Small intestine (tissue), 7 donors: ENCODE measurements around the gene PDE6B. TPM values are rescaled to one million over a fixed set of nuclear protein-coding genes. Genes with fewer than 3 reads are reported as not detected.

Experiments
- DNase-seq, 2 donors: peaks; one replicate each; pipeline versions ENCODE4 v3.0.0 to v3.0.0-alpha.2; 2013
- FAIRE-seq: peaks from 2 replicates; lab custom pipeline; 2012; peaks lifted over from hg19 to GRCh38; lab: Jason Lieb, UNC
- H3K27ac ChIP-seq, 3 donors: one replicate each; pipeline ENCODE4 v1.5.1; 2013; ENCODE audit warnings: low read length in 2 of 3, mild to moderate bottlenecking in 2 of 3, control low read depth in 1 of 3, inconsistent platforms in 1 of 3, low read depth in 1 of 3, moderate library complexity in 1 of 3
- H3K27me3 ChIP-seq, 3 donors: one replicate each; pipeline ENCODE4 v1.6.1; 2013; ENCODE audit warnings: low read length in 3 of 3, inconsistent platforms in 1 of 3; ENCODE audit not compliant: control insufficient read depth in 3 of 3, insufficient read depth in 3 of 3
- H3K36me3 ChIP-seq, 3 donors: one replicate each; pipeline ENCODE4 v1.6.1; 2013; ENCODE audit warnings: low read length in 3 of 3, inconsistent platforms in 1 of 3, low read depth in 1 of 3, mild to moderate bottlenecking in 1 of 3, moderate library complexity in 1 of 3; ENCODE audit not compliant: control insufficient read depth in 3 of 3, insufficient read depth in 2 of 3
- H3K4me1 ChIP-seq, 3 donors: one replicate each; pipeline ENCODE4 v1.6.1; 2013; ENCODE audit warnings: low read length in 2 of 3, inconsistent platforms in 1 of 3, low read depth in 1 of 3, mild to moderate bottlenecking in 1 of 3, moderate library complexity in 1 of 3; ENCODE audit not compliant: control insufficient read depth in 3 of 3, insufficient read depth in 2 of 3
- H3K4me3 ChIP-seq, 3 donors: one replicate each; pipeline ENCODE4 v1.5.1; 2013; ENCODE audit warnings: low read length in 3 of 3, control low read depth in 1 of 3, inconsistent platforms in 1 of 3, low read depth in 1 of 3, mild to moderate bottlenecking in 1 of 3, moderate library complexity in 1 of 3
- H3K9me3 ChIP-seq, 2 donors: one replicate each; pipeline ENCODE4 v1.6.1; 2013; ENCODE audit warnings: low read depth in 1 of 2, low read length in 1 of 2; ENCODE audit not compliant: control insufficient read depth in 2 of 2, insufficient read depth in 1 of 2
- WGBS, 3 donors: extraction: QIAGEN DNeasy Blood & Tissue Kit; methylation state at CpG; one replicate each; pipeline ENCODE4 v1.1.7; 2013; 5-methylcytosine and 5-hydroxymethylcytosine counted together
- polyA plus RNA-seq, 4 donors: library from polyadenylated mRNA; stranded (reverse) in 3 of 4; unstranded in 1 of 4; fragments of 200-250 nt in 3 of 4; fragments of 120-200 nt in 1 of 4; gene quantifications; one replicate each; pipeline versions ENCODE4 v1.2.1 to v1.2.3, GENCODE V29; 2013
- donor health status: healthy with polysubstance abuse.
- donor health status: control.
- donor health status: control.
- donor health status: Bipolar disorder and iron deficiency.
- donor health status: healthy.

PDE6B gene
- polyA plus RNA-seq, 4 donors, result 1.8 to 35.2 TPM; not detected in 2

GRCh38 chr4:592825-593520 is 32.4 kb upstream of the PDE6B start:
- Histone ChIP-seq H3K4me1 (no peaks in the 10 kb centered on the region), H3K27ac (no peak overlapping the region), H3K9me3 (no peaks in the 10 kb centered on the region), H3K27me3 (peaks cover 0 to 3% (median 0%) of the 10 kb centered on the region in 3 donors), H3K4me3 (no peak overlapping the region), H3K36me3 (no peaks in the 10 kb centered on the region)
- 45 to 66% (median 59%) methylated on average over 5 of the region's 5 CpGs for WGBS, 3 donors
- DNase-seq (no peak), FAIRE-seq (no peak)

- Histone ChIP-seq H3K4me1 (no peaks in the 10 kb centered on the region), H3K27me3 (peaks cover 0 to 3% (median 0%) of the 10 kb centered on the region in 3 donors), H3K27ac (no peak overlapping the region), H3K9me3 (no peaks in the 10 kb centered on the region), H3K4me3 (no peak overlapping the region), H3K36me3 (no peaks in the 10 kb centered on the region)
- 53 to 76% (median 64%) methylated on average over 3 of the region's 3 CpGs for WGBS, 3 donors
- FAIRE-seq (no peak), DNase-seq (no peak)
Measured at GRCh38 chr4:598925-599324, 26.4 kb upstream of the PDE6B start.

GRCh38 chr4:600166-600565 is 25.2 kb upstream of the PDE6B start:
- no peak for FAIRE-seq
- Histone ChIP-seq H3K4me1 (no peaks in the 10 kb centered on the region), H3K4me3 (no peak overlapping the region), H3K9me3 (no peaks in the 10 kb centered on the region), H3K27me3 (peaks cover 0 to 3% (median 0%) of the 10 kb centered on the region in 3 donors), H3K36me3 (no peaks in the 10 kb centered on the region), H3K27ac (no peak overlapping the region)
- WGBS, 3 donors, result 80 to 93% (median 88%) methylated on average over 6 of the region's 6 CpGs
- DNase-seq, result no peak

GRCh38 chr4:600850-601515 is 24.4 kb upstream of the PDE6B start:
- Histone ChIP-seq H3K4me1 (no peaks in the 10 kb centered on the region), H3K9me3 (no peaks in the 10 kb centered on the region), H3K4me3 (no peak overlapping the region), H3K36me3 (no peaks in the 10 kb centered on the region), H3K27ac (no peak overlapping the region), H3K27me3 (peaks cover 0 to 3% (median 0%) of the 10 kb centered on the region in 3 donors)
- FAIRE-seq (no peak), DNase-seq (no peak)
- WGBS, 3 donors, result 56 to 61% (median 59%) methylated on average over 11 of the region's 11 CpGs

- H3K36me3 ChIP-seq, result no peaks in the 10 kb centered on the region
- H3K27me3 ChIP-seq, result peaks cover 0 to 3% (median 0%) of the 10 kb centered on the region in 3 donors
- WGBS, 3 donors, result 72 to 83% (median 72%) methylated on average over 22 to 24 of the region's 24 CpGs
- H3K9me3 ChIP-seq, result no peaks in the 10 kb centered on the region
- no peak overlapping the region for H3K27ac ChIP-seq
- no peaks in the 10 kb centered on the region for H3K4me1 ChIP-seq
- DNase-seq (no peak), FAIRE-seq (no peak)
- H3K4me3 ChIP-seq, result no peak overlapping the region
Measured at GRCh38 chr4:601612-602558, 23.5 kb upstream of the PDE6B start.

- WGBS, 3 donors, result 14 to 19% (median 18%) methylated on average over 8 of the region's 8 CpGs
- DNase-seq (peak; percentile 66 to 76), FAIRE-seq (no peak)
- H3K27ac ChIP-seq, result no peak overlapping the region
- H3K4me1 ChIP-seq, result no peaks in the 10 kb centered on the region
- peaks cover 0 to 3% (median 0%) of the 10 kb centered on the region in 3 donors for H3K27me3 ChIP-seq
- no peak overlapping the region for H3K4me3 ChIP-seq
- H3K36me3 ChIP-seq, result no peaks in the 10 kb centered on the region
- H3K9me3 ChIP-seq, result no peaks in the 10 kb centered on the region
Measured at GRCh38 chr4:602559-602942, 22.8 kb upstream of the PDE6B start.

- peak in 1 of 2 donors; percentile 6 for DNase-seq
- WGBS, 3 donors, result 59 to 67% (median 65%) methylated on average over 3 of the region's 3 CpGs
- Histone ChIP-seq H3K4me3 (no peak overlapping the region), H3K27ac (no peak overlapping the region), H3K27me3 (peaks cover 0 to 4% (median 0%) of the 10 kb centered on the region in 3 donors), H3K9me3 (no peaks in the 10 kb centered on the region), H3K4me1 (no peaks in the 10 kb centered on the region), H3K36me3 (no peaks in the 10 kb centered on the region)
- no peak for FAIRE-seq
Measured at GRCh38 chr4:604131-604530, 21.2 kb upstream of the PDE6B start.
